Cardiac fibroblast (primary cell): ENCODE data around the gene NELL2.

ENCODE experiments used
- DNase-seq, 2 donors: peaks; one replicate each; pipeline versions ENCODE4 v3.0.0 to v3.0.0-alpha.2; 2010; ENCODE audit warnings: low read depth in 2 of 2
- H3K4me3 ChIP-seq, 2 donors: replicated peaks in 1 of 2; 1 replicate in 1 of 2; 2 replicates in 1 of 2; pipeline ENCODE4 v1.5.1; 2011; ENCODE audit warnings: low read depth in 2 of 2, low read length in 2 of 2, mild to moderate bottlenecking in 2 of 2, moderate library complexity in 1 of 2
- TF ChIP-seq, protein P1 (sequence below): IDR thresholded peaks from one replicate; pipeline ENCODE4 v1.5.1; 2011; ENCODE audit warnings: low read depth, mild to moderate bottlenecking, low read length, inconsistent platforms

The NELL2 gene

DNA sequence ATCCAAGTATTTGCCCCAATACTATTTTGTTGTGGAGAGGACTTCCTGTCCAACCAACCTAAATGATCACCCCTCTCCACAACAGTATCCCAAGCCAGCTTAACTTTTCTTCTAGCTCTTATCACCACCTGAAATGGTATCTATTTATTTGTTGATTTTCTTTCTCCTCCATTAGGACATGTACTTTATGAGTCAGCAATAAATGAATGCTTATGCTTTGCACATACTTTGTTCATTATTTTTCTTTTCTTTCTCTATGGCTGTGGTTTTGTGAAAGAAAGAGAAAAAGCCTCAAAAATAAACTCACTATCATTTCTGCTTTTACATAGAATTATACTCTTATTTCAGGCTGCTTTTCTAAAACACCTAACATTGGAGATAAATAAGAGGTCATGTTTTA, 371.3 kb downstream of the NELL2 start:
- TF ChIP-seq, protein P1, sequence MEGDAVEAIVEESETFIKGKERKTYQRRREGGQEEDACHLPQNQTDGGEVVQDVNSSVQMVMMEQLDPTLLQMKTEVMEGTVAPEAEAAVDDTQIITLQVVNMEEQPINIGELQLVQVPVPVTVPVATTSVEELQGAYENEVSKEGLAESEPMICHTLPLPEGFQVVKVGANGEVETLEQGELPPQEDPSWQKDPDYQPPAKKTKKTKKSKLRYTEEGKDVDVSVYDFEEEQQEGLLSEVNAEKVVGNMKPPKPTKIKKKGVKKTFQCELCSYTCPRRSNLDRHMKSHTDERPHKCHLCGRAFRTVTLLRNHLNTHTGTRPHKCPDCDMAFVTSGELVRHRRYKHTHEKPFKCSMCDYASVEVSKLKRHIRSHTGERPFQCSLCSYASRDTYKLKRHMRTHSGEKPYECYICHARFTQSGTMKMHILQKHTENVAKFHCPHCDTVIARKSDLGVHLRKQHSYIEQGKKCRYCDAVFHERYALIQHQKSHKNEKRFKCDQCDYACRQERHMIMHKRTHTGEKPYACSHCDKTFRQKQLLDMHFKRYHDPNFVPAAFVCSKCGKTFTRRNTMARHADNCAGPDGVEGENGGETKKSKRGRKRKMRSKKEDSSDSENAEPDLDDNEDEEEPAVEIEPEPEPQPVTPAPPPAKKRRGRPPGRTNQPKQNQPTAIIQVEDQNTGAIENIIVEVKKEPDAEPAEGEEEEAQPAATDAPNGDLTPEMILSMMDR = no peak
- H3K4me3 ChIP-seq = no peak overlapping the region
- DNase-seq = no peak

DNA sequence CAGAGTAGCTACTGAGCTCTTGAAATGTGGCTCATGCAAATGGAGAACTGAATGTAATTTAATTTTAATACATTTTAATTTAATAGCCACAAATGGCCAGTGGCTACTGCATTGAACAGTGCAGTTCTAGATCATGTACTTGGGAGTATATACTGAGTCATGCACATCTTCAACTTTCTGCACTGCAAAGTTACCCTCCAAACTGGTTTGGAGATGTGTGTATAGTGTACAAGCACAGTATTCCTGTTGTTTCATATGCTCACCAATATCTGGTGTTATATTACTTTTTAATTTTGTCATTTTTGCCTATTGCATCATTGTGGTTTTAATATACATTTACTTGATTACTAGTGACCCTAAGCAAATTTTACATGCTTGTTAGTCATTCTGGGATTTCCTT, 372.8 kb downstream of the NELL2 start:
- no peak overlapping the region for H3K4me3 ChIP-seq
- TF ChIP-seq, protein P1 = no peak
- no peak for DNase-seq

DNA sequence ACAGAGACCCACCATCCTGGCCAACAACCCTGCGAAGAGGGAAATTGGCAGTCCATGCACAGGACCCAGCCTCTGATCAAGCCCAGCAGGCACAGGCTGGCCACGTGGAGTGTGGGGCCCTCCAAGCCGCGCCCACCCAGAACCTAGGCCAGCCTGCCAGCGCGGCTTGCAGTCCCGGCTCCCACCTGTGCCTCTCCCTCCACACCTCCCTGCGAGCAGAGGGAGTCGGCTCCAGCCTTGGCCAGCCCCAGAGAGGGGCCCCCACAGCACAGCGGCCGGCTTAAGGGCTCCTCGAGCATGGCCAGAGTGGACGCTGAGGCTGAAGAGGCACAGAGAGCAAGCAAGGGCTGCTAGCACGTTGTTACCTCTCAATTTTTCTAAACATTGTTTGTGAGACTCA, 373.4 kb downstream of the NELL2 start:
- no peak for DNase-seq
- no peak overlapping the region for H3K4me3 ChIP-seq
- TF ChIP-seq, protein P1 = no peak

DNA sequence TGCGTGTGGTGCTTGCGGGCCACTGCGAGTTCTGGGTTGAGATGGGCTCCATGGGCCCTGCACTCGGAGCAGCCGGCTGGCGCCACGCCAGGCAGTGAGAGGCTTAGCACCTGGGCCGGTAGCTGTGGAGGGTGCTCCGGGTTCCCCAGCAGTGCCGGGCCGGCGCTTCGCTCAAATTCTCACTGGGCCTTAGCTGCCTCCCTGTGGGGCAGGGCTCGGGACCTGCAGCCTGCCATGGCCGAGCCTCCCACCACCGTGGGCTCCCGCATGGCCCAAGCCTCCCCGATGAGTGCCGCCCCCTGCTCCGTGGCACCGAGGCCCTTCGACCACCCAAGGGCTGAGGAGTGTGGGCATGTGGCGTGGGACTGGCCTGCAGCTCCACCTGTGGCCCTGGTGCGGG, 375.7 kb downstream of the NELL2 start:
- TF ChIP-seq, protein P1 = no peak
- no peak for DNase-seq
- no peak overlapping the region for H3K4me3 ChIP-seq

DNA sequence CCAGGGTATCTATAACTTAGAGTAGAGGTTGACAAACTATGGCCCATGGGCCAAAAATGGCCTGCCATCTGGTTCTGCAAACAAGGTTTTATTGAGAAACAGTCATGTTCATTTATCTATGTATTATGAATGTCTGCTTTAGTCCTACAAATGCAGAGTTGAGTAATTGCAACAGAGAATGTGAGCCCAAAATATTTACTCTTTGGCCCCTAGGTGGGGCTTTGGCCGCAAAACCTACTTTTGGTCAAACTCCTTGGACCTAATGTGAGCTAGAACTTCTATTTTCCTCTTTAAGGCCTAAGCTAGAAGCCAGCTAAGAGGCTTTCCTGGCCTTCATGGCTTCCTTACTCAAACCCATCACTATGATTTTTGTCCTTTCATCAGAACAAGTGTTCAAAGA, 379.1 kb downstream of the NELL2 start:
- DNase-seq = no peak
- TF ChIP-seq, protein P1 = no peak
- no peak overlapping the region for H3K4me3 ChIP-seq

DNA sequence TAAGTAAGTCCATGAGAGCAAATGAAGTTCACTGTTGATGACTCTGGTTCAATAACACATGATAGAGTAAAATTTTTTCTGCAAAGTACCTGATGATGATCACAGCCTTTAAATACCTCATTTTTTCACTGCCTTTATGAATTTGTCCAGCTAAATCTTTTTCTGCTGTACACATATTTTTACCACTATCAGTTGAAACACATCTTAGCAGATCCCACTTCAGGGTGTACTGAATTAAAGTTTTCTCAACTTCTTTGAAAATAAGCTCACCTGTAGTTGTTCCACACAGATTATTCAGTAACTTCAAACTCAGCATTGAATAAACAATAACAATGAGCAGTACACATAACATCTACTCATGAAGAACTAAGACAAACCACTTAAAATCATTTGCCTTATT, 385.9 kb downstream of the NELL2 start:
- TF ChIP-seq, protein P1 = no peak
- H3K4me3 ChIP-seq = no peak overlapping the region
- no peak for DNase-seq

DNA sequence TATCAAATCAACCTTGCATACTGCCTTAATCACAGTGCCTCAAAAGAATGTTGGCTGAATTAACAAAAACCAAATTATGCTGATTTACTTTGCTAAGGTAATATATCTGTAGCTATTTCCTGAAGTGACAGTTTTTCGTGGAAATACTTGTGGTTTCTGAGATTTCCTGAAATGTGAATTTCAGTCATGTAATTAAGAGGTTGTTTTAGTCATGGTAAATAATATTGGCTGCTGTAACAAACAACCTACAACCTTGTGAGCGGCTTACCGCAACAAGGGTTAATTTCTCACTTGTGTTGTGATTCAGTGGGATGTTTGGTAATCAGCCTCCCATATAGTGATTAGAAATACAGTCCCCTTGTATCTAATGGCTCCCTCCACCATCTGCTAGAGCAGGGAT, 387.9 kb downstream of the NELL2 start:
- TF ChIP-seq, protein P1 = no peak
- H3K4me3 ChIP-seq = no peak overlapping the region
- DNase-seq = no peak
